GM19468 (cell line): Measurements from ENCODE around the gene MEI4.

Experiments
- ATAC-seq: cut with Tn5 transposase; IDR thresholded peaks from one replicate; pipeline ENCODE4 v1.9.1; 2021; ENCODE audit warnings: mild to moderate bottlenecking, moderate library complexity, moderate number of reproducible peaks; ENCODE audit not compliant: unreplicated experiment; ENCODE audit errors: extremely low read depth

MEI4 gene

GRCh38 chr6:77910826-77911225 is 258.0 kb downstream of the MEI4 start:
- no peak for ATAC-seq

DNA sequence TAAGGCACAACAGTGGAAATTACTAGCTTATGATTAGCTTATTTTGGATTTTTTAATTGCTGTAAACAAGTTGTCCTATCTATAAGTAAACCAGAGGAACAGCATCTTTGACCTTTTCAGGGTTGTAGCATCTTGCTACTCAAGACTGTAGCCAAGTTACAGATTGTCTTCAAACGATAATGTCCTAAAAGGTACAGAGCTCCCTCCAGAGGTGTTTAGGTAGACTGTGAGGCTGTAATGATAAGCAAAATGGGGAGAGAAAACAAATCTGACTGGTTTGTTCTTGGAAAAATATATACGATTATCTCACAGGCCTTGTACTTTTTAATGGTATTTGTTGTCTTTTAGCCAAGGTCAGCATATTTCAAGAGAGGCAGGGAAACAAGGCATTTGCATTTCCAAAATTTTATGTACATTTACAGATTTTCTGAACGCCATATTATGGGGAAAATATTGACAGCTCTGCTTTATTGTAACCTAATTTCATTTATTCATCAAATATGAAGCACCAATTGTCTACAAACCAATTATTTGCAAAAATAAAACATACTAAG is 273.4 kb downstream of the MEI4 start:
- ATAC-seq = no peak

GRCh38 chr6:77930382-77930781 is 277.5 kb downstream of the MEI4 start:
- ATAC-seq = no peak

GRCh38 chr6:77930952-77931351 is 278.1 kb downstream of the MEI4 start:
- ATAC-seq = no peak

- no peak for ATAC-seq
Observed at GRCh38 chr6:77962070-77962469, 309.2 kb downstream of the MEI4 start.

GRCh38 chr6:77965449-77965848 is 312.6 kb downstream of the MEI4 start:
- ATAC-seq = no peak

DNA sequence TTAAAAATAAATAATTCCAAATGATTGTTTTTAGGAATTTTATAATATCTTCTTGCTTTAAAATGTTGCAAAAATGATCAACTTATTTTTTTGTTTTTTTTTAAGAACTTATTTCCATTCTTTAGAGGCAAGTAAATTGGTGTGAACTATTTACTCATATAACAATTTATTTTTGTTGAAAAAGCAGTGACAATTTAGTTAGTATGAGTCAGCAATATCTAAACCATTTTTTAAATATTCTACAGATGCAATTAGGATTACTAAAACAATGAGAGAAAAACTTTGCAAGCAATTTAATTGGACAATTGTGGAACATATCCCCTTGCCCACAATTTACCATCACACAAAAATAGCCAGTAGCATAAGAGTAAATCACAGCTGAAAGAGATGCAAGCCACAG is 319.5 kb downstream of the MEI4 start:
- ATAC-seq = no peak
